Loucy (cell line): Measurements from ENCODE around the gene SND1.

Experiments
- H2AFZ ChIP-seq: fragments of 200-600 bp; sonication (generic); 2 replicates; pipeline ENCODE4 v1.6.0; 2016; ENCODE audit warnings: antibody characterized with exemption, mild to moderate bottlenecking, low read length, moderate library complexity
- H3F3A ChIP-seq: fragments of 200-600 bp; 2 replicates; pipeline ENCODE4 v1.6.0; 2016; ENCODE audit warnings: antibody characterized with exemption, low read depth, mild to moderate bottlenecking
- H3K27me3 ChIP-seq: fragments of 200-600 bp; sonication (generic); 2 replicates; pipeline ENCODE4 v1.6.1; 2014; ENCODE audit warnings: low read length, mild to moderate bottlenecking; ENCODE audit not compliant: insufficient read depth, poor library complexity, severe bottlenecking
- H3K36me3 ChIP-seq: fragments of 200-600 bp; sonication (generic); 2 replicates; pipeline ENCODE4 v1.6.1; 2016; ENCODE audit warnings: low read length; ENCODE audit not compliant: insufficient read depth
- H3K4me1 ChIP-seq: fragments of 200-600 bp; sonication (generic); 2 replicates; pipeline ENCODE4 v1.5.1; 2014; ENCODE audit warnings: low read length, mild to moderate bottlenecking; ENCODE audit not compliant: insufficient read depth, poor library complexity, severe bottlenecking
- H3K4me2 ChIP-seq: fragments of 200-600 bp; sonication (generic); 2 replicates; pipeline ENCODE4 v1.6.0; 2014; ENCODE audit warnings: antibody characterized with exemption, low read length, low read depth, mild to moderate bottlenecking; ENCODE audit not compliant: poor library complexity, severe bottlenecking
- H3K4me3 ChIP-seq: fragments of 200-600 bp; sonication (generic); 2 replicates; pipeline ENCODE4 v1.5.1; 2014; ENCODE audit warnings: low read length, mild to moderate bottlenecking, mixed read lengths; ENCODE audit not compliant: poor library complexity, severe bottlenecking
- H3K79me2 ChIP-seq: fragments of 200-600 bp; sonication (generic); 2 replicates; pipeline ENCODE4 v1.6.1; 2014; ENCODE audit warnings: low read length; ENCODE audit not compliant: insufficient read depth
- H3K9ac ChIP-seq: fragments of 200-600 bp; sonication (generic); 2 replicates; pipeline ENCODE4 v1.6.0; 2014; ENCODE audit warnings: mild to moderate bottlenecking, low read depth, low read length, moderate library complexity; ENCODE audit not compliant: poor library complexity, severe bottlenecking
- H3K9me2 ChIP-seq: fragments of 200-600 bp; sonication (generic); replicated peaks from 2 replicates; pipeline ENCODE4 v1.6.1; 2016; ENCODE audit warnings: low read depth, low read length, mixed read lengths
- H3K9me3 ChIP-seq: fragments of 200-600 bp; sonication (generic); 2 replicates; pipeline ENCODE4 v1.6.1; 2014; ENCODE audit warnings: mild to moderate bottlenecking, antibody characterized with exemption, low read length, low read depth; ENCODE audit not compliant: insufficient read depth
- H4K20me1 ChIP-seq: fragments of 200-600 bp; sonication (generic); 2 replicates; pipeline ENCODE4 v1.6.0; 2014; ENCODE audit warnings: antibody characterized with exemption, low read length, mild to moderate bottlenecking; ENCODE audit not compliant: insufficient read depth, poor library complexity, severe bottlenecking
- CTCF ChIP-seq: fragments of 200-600 bp; sonication (generic); conservative IDR thresholded peaks from 2 replicates; pipeline ENCODE4 v1.5.1; 2014; ENCODE audit warnings: mild to moderate bottlenecking, antibody characterized with exemption, low read length
- EZH2phosphoT487 ChIP-seq: fragments of 200-600 bp; IDR thresholded peaks from 2 replicates; pipeline ENCODE4 v1.6.1; 2018; ENCODE audit warnings: antibody characterized with exemption, mild to moderate bottlenecking, moderate library complexity, borderline replicate concordance

The SND1 gene

GRCh38 chr7:128011131-128011661, 359.2 kb downstream of the SND1 start:
- no peak overlapping the region for H3K4me3 ChIP-seq
- no peaks in the 10 kb centered on the region for H3K9me3 ChIP-seq
- no peak overlapping the region for H3K4me2 ChIP-seq
- peaks cover 12% of the 10 kb centered on the region; the same call in 1 of the 2 replicates for H3K36me3 ChIP-seq
- no peaks in the 10 kb centered on the region for H3K79me2 ChIP-seq
- H2AFZ ChIP-seq, result no peak overlapping the region
- H3K27me3 ChIP-seq, result no peaks in the 10 kb centered on the region
- H3K9ac ChIP-seq, result no peak overlapping the region
- no peaks in the 10 kb centered on the region for H3K4me1 ChIP-seq
- H3K9me2 ChIP-seq, result no peaks in the 10 kb centered on the region
- H4K20me1 ChIP-seq, result no peaks in the 10 kb centered on the region
- H3F3A ChIP-seq, result no peaks in the 10 kb centered on the region
- TF ChIP-seq EZH2phosphoT487, result no peak
- no peak for TF ChIP-seq CTCF

GRCh38 chr7:128014811-128015210, 362.8 kb downstream of the SND1 start:
- Histone ChIP-seq H3K9me2 (no peaks in the 10 kb centered on the region), H3K9ac (no peak overlapping the region), H3K4me2 (no peak overlapping the region), H3F3A (no peaks in the 10 kb centered on the region), H4K20me1 (no peaks in the 10 kb centered on the region), H3K27me3 (no peaks in the 10 kb centered on the region), H3K9me3 (no peaks in the 10 kb centered on the region), H3K4me1 (no peaks in the 10 kb centered on the region), H3K36me3 (peaks cover 11% of the 10 kb centered on the region; the same call in 1 of the 2 replicates), H3K4me3 (no peak overlapping the region), H3K79me2 (no peaks in the 10 kb centered on the region), H2AFZ (no peak overlapping the region)
- TF ChIP-seq EZH2phosphoT487 (no peak), CTCF (no peak)

- Histone ChIP-seq H3F3A (no peaks in the 10 kb centered on the region), H3K9me3 (no peaks in the 10 kb centered on the region), H3K79me2 (no peaks in the 10 kb centered on the region), H3K4me1 (peaks cover 4% of the 10 kb centered on the region), H2AFZ (no peak overlapping the region), H3K4me3 (no peak overlapping the region), H3K4me2 (no peak overlapping the region), H3K36me3 (peaks cover 19% of the 10 kb centered on the region; the same call in 1 of the 2 replicates), H3K27me3 (no peaks in the 10 kb centered on the region), H3K9me2 (no peaks in the 10 kb centered on the region), H3K9ac (no peak overlapping the region), H4K20me1 (no peaks in the 10 kb centered on the region)
- TF ChIP-seq EZH2phosphoT487, result no peak
- no peak for TF ChIP-seq CTCF
These were observed 365.5 kb downstream of the SND1 start for GRCh38 chr7:128017460-128017859.
